ENCODE data around the gene FAM78A. TPM values are rescaled to one million over a fixed set of nuclear protein-coding genes. Genes with fewer than 3 reads are reported as not detected.

FAM78A gene
- total RNA-seq, 1 experiment from 2014 or later: 3.0 TPM

DNA sequence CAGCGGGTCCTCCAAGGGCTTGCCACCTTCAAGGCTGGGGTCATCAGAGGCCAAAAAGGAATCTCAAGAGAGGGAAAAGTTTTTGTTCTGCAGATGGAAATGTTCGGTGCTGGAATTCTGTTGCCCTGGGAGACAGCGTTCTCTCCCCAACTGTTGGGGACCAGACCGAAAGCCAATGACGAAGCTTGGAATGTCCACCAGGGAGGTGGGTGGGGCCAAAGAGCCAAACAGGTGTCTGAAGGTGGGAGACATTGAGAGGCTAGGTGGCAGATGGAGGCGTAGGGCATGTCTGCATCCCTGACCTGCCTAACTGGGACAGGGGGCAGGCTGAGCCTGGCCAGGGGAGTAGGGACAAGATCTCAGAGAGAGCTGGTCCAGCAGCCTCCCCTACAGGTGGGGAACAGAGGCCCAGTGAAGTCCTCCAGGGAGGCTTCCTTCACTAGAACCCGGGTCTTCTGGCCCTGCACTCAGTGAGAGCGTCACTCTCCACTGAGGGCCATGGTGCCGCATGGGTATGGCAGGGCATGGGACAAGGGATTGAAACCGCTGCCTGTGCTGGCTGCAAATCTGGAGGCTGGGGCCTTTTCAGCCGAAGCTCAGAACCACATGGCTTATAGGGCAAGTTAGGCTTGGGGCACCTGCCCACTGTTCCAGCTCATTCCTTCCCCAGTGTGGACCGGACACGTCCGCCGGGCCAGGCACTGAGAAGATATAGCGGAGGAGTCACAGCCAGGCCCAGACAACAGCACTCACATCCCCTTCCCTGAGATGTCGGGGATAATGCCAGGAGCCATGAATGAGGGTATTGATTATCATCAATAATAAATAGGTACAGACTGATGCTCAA, 5.0 kb upstream of the FAM78A start:
- no peak for DNase-seq (ENCODE audit: low spot score)
- ATAC-seq: no peak
- ChIA-PET POLR2A (interaction anchor here (1.2 kb wide), 1 partner anchor 9 kb away, joined by 3 read pairs; the partner anchor contains the start of gene PLPP7), CTCF (interaction anchor here (0.5 to 2.0 kb wide), 6 partner anchors 8 to 474 kb away, joined by 3 to 8 read pairs (median 4); partner anchors contain the start of gene PLPP7)
- Mint-ChIP-seq H3K27ac (no peak overlapping the region), H3K9me3 (no peaks in the 10 kb centered on the region), H3K4me1 (peaks cover 7% of the 10 kb centered on the region), H3K4me3 (peak overlapping the region; percentile 62), H3K36me3 (no peaks in the 10 kb centered on the region), H3K27me3 (ENCODE audit: low read depth) (peaks cover 34% of the 10 kb centered on the region)
- no peak for TF ChIP-seq ZNF416 (CRISPR knock-in tag; IDR thresholded peaks at IDR 0.05)
- TF ChIP-seq TEAD1 (CRISPR knock-in tag; IDR thresholded peaks at IDR 0.05): no peak
- TF ChIP-seq, protein P1, sequence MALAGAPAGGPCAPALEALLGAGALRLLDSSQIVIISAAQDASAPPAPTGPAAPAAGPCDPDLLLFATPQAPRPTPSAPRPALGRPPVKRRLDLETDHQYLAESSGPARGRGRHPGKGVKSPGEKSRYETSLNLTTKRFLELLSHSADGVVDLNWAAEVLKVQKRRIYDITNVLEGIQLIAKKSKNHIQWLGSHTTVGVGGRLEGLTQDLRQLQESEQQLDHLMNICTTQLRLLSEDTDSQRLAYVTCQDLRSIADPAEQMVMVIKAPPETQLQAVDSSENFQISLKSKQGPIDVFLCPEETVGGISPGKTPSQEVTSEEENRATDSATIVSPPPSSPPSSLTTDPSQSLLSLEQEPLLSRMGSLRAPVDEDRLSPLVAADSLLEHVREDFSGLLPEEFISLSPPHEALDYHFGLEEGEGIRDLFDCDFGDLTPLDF (CRISPR knock-in tag; IDR thresholded peaks at IDR 0.05): no peak
- no peak for TF ChIP-seq CREM (CRISPR knock-in tag; IDR thresholded peaks at IDR 0.05)
- TF ChIP-seq ZNF121 (CRISPR knock-in tag; IDR thresholded peaks at IDR 0.05): peak; percentile 97

DNA sequence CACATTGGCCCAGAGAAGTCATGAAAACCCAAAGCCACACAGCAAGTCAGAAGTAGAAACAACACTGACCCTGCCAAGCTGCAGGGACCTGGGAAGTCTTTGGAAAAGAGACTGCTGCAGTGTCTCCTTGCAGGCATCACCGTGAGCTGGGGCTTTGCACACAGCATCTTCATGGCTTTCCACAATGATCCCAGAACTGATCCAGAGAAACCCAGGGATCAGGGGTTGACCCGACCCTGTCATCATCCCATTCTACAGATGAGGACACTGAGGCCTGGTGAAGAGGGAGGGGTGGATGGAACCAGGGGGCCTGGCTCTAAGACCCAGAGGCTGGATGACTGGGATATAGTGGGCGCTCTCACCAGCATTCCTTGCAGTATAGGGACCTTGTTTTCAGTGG, 4.3 kb upstream of the FAM78A start:
- H3K27me3 Mint-ChIP-seq (ENCODE audit: low read depth): peaks cover 41% of the 10 kb centered on the region
- H3K27ac Mint-ChIP-seq: no peak overlapping the region
- no peak for ATAC-seq
- no peaks in the 10 kb centered on the region; the same call in 1 of the 2 replicates for H3K36me3 Mint-ChIP-seq
- DNase-seq (ENCODE audit: low spot score): no peak
- peaks cover 14% of the 10 kb centered on the region for H3K4me1 Mint-ChIP-seq
- CTCF ChIA-PET: interaction anchor here (0.8 to 2.0 kb wide), 3 partner anchors 9 to 69 kb away, joined by 5 to 8 read pairs (median 7); partner anchors contain the start of gene PLPP7
- POLR2A ChIA-PET: interaction anchor here (1.2 kb wide), 1 partner anchor 9 kb away, joined by 3 read pairs; the partner anchor contains the start of gene PLPP7
- H3K4me3 Mint-ChIP-seq: no peak overlapping the region
- H3K9me3 Mint-ChIP-seq: no peaks in the 10 kb centered on the region
- TF ChIP-seq, protein P2, sequence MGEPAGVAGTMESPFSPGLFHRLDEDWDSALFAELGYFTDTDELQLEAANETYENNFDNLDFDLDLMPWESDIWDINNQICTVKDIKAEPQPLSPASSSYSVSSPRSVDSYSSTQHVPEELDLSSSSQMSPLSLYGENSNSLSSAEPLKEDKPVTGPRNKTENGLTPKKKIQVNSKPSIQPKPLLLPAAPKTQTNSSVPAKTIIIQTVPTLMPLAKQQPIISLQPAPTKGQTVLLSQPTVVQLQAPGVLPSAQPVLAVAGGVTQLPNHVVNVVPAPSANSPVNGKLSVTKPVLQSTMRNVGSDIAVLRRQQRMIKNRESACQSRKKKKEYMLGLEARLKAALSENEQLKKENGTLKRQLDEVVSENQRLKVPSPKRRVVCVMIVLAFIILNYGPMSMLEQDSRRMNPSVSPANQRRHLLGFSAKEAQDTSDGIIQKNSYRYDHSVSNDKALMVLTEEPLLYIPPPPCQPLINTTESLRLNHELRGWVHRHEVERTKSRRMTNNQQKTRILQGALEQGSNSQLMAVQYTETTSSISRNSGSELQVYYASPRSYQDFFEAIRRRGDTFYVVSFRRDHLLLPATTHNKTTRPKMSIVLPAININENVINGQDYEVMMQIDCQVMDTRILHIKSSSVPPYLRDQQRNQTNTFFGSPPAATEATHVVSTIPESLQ (CRISPR knock-in tag; IDR thresholded peaks at IDR 0.05): no peak
- TF ChIP-seq, protein P3, sequence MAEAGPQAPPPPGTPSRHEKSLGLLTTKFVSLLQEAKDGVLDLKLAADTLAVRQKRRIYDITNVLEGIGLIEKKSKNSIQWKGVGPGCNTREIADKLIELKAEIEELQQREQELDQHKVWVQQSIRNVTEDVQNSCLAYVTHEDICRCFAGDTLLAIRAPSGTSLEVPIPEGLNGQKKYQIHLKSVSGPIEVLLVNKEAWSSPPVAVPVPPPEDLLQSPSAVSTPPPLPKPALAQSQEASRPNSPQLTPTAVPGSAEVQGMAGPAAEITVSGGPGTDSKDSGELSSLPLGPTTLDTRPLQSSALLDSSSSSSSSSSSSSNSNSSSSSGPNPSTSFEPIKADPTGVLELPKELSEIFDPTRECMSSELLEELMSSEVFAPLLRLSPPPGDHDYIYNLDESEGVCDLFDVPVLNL (CRISPR knock-in tag; IDR thresholded peaks at IDR 0.05; ENCODE audit: borderline replicate concordance, low read depth): no peak
- TF ChIP-seq JUN (CRISPR knock-in tag; IDR thresholded peaks at IDR 0.05) (no peak), TP53 (CRISPR knock-in tag; IDR thresholded peaks at IDR 0.05) (no peak), ZNF219 (CRISPR knock-in tag; IDR thresholded peaks at IDR 0.05; ENCODE audit: borderline replicate concordance) (no peak), ZNF263 (CRISPR knock-in tag; IDR thresholded peaks at IDR 0.05; ENCODE audit: low read depth) (no peak), FOXK1 (CRISPR knock-in tag; IDR thresholded peaks at IDR 0.05) (no peak), ZNF423 (CRISPR knock-in tag; IDR thresholded peaks at IDR 0.05) (no peak)
- TF ChIP-seq, protein P4, sequence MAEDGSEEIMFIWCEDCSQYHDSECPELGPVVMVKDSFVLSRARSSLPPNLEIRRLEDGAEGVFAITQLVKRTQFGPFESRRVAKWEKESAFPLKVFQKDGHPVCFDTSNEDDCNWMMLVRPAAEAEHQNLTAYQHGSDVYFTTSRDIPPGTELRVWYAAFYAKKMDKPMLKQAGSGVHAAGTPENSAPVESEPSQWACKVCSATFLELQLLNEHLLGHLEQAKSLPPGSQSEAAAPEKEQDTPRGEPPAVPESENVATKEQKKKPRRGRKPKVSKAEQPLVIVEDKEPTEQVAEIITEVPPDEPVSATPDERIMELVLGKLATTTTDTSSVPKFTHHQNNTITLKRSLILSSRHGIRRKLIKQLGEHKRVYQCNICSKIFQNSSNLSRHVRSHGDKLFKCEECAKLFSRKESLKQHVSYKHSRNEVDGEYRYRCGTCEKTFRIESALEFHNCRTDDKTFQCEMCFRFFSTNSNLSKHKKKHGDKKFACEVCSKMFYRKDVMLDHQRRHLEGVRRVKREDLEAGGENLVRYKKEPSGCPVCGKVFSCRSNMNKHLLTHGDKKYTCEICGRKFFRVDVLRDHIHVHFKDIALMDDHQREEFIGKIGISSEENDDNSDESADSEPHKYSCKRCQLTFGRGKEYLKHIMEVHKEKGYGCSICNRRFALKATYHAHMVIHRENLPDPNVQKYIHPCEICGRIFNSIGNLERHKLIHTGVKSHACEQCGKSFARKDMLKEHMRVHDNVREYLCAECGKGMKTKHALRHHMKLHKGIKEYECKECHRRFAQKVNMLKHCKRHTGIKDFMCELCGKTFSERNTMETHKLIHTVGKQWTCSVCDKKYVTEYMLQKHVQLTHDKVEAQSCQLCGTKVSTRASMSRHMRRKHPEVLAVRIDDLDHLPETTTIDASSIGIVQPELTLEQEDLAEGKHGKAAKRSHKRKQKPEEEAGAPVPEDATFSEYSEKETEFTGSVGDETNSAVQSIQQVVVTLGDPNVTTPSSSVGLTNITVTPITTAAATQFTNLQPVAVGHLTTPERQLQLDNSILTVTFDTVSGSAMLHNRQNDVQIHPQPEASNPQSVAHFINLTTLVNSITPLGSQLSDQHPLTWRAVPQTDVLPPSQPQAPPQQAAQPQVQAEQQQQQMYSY (CRISPR knock-in tag; IDR thresholded peaks at IDR 0.05): no peak
- TF ChIP-seq, protein P5, sequence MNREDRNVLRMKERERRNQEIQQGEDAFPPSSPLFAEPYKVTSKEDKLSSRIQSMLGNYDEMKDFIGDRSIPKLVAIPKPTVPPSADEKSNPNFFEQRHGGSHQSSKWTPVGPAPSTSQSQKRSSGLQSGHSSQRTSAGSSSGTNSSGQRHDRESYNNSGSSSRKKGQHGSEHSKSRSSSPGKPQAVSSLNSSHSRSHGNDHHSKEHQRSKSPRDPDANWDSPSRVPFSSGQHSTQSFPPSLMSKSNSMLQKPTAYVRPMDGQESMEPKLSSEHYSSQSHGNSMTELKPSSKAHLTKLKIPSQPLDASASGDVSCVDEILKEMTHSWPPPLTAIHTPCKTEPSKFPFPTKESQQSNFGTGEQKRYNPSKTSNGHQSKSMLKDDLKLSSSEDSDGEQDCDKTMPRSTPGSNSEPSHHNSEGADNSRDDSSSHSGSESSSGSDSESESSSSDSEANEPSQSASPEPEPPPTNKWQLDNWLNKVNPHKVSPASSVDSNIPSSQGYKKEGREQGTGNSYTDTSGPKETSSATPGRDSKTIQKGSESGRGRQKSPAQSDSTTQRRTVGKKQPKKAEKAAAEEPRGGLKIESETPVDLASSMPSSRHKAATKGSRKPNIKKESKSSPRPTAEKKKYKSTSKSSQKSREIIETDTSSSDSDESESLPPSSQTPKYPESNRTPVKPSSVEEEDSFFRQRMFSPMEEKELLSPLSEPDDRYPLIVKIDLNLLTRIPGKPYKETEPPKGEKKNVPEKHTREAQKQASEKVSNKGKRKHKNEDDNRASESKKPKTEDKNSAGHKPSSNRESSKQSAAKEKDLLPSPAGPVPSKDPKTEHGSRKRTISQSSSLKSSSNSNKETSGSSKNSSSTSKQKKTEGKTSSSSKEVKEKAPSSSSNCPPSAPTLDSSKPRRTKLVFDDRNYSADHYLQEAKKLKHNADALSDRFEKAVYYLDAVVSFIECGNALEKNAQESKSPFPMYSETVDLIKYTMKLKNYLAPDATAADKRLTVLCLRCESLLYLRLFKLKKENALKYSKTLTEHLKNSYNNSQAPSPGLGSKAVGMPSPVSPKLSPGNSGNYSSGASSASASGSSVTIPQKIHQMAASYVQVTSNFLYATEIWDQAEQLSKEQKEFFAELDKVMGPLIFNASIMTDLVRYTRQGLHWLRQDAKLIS (CRISPR knock-in tag; IDR thresholded peaks at IDR 0.05; ENCODE audit: borderline replicate concordance): no peak
- TF ChIP-seq, protein P6, sequence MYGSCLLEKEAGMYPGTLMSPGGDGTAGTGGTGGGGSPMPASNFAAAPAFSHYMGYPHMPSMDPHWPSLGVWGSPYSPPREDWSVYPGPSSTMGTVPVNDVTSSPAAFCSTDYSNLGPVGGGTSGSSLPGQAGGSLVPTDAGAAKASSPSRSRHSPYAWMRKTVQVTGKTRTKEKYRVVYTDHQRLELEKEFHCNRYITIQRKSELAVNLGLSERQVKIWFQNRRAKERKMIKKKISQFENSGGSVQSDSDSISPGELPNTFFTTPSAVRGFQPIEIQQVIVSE (CRISPR knock-in tag; IDR thresholded peaks at IDR 0.05; ENCODE audit: borderline replicate concordance): no peak
- TF ChIP-seq, protein P7, sequence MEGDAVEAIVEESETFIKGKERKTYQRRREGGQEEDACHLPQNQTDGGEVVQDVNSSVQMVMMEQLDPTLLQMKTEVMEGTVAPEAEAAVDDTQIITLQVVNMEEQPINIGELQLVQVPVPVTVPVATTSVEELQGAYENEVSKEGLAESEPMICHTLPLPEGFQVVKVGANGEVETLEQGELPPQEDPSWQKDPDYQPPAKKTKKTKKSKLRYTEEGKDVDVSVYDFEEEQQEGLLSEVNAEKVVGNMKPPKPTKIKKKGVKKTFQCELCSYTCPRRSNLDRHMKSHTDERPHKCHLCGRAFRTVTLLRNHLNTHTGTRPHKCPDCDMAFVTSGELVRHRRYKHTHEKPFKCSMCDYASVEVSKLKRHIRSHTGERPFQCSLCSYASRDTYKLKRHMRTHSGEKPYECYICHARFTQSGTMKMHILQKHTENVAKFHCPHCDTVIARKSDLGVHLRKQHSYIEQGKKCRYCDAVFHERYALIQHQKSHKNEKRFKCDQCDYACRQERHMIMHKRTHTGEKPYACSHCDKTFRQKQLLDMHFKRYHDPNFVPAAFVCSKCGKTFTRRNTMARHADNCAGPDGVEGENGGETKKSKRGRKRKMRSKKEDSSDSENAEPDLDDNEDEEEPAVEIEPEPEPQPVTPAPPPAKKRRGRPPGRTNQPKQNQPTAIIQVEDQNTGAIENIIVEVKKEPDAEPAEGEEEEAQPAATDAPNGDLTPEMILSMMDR (IDR thresholded peaks at IDR 0.05): no peak
